Activated T-cell treated with anti-CD3 and anti-CD28 coated beads for 1 hour (primary cell): ENCODE results near the gene SLC39A11.
"Not testable (repeated sequence)": the region's sequence is repeated elsewhere in the genome, so short reads cannot be mapped to it uniquely, and the experiment has no call there.

ENCODE experiments used
- DNase-seq: peaks from one replicate; pipeline ENCODE4 v3.0.0-alpha.2; 2020; ENCODE audit warnings: low read depth

The SLC39A11 gene

DNA sequence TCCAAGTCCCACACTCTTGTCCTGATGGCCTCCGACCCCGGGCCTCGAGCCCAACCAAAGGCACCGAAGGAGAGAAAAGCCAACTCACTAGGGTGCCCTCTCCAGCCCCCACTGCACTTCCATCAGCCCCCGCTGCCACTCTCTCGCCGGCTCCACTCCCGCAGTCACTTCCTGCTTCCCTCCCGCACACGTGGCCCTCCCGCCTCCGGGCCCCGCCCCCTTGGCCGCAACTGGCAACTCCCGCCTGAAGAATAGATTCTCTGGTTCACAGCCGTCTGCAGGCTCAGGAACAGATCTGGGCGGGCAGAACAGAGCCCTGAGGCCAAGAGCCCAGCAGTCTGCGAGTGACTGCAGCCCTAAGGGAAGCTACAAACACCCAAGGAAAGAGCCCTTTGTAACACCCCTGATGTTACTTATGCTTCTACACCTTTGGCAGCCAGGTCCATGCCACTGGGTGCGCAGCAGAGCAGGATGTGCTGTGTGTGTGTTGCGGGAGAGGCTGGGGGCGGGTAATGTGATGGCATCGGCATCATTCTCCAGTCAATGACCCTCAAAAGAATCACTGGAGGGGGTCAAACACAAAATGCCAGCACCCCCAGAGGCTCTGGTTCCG, at the start of gene SLC39A11:
Gene SLC39A11, minus strand, starts transcription at position 166 of the 613 bp plus-strand sequence. CDS start 3,924 bp downstream, outside the sequence.
- peak; percentile 83 for DNase-seq

DNA sequence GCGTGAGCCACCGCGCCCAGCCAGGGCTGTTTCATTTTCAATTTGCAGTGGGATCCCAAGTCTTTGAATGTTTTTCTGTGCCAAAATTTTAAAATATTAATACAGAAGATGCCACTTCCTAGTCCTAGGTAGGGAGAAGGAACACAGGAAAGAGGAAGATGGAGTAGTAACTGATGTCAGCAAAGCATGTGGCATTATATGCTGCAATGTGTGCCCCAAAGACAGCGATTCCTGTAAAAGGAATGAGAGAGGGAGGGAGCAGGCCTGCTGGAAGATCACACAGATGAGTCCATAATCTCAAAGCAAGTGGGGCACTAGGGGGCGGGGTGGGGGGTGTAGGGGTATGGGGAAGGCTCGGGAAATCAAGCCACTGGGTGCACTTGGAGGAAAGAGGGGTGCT, 48.9 kb upstream of the SLC39A11 start:
- no peak for DNase-seq

DNA sequence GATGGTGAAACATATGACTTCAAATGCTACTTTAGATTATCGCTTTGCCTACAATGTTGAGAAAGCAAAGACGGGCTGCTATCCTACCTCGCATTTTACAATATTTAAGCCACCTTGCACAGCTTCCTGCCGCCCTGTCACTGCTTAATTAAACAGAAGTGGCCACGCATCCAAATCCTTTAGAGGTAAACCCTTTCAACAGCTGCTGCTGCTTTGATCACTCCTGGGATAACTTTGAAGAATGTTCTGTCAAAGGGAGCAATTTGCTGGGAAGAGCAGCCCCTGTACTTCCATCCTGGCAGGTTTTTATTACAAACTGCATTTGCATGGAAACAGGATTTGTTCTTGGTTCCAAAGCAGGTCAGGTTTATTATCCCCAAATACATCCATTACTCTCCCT, 48.1 kb upstream of the SLC39A11 start:
- DNase-seq, result no peak

DNA sequence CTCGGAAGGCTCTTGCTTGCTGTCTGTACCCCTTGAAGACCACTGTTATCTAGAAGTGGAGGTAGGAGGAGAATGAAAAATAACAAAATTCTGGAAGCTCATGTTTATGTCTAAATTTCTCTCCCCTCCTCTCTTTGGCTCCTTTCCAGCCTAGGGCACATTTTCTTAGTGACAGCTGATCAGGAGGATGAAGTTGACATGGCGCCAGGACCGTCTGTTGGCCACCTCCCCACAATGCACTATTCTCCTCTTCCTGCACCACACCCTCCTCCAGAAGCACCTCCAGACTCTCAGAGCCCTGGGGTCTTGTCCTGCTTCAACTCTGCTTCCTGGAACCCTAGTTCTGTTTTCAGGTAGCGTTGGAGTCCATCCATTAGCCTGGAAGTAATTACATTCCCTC, 46.8 kb upstream of the SLC39A11 start:
- no peak for DNase-seq

DNA sequence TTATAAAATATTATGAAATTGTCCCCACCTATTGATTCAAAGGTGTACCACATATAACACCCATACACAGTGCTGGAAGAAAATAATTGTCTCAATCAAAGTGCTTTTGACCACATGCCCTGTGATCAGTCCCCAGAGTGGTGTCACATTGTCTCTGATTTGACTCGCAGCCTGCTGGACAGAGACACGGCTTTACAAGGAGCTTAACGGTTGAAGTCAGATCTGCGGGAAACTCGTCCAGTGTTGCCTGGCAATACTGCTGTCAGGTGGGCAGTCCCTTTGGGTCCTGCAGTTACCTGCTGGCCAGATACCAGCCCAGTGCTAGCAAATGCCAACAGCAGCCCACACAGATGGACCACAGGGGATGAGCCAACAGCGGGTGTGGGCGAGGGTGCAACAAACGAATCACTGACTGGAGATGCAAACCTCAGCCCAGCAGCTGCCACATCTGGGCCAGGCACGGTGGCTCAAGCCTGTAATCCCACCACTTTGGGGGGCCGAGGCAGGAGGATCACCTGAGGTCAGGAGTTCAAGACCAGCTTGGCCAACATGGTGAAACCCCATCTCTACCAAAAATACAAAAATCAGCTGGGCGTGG, 46.2 kb upstream of the SLC39A11 start:
- DNase-seq, result no peak

DNA sequence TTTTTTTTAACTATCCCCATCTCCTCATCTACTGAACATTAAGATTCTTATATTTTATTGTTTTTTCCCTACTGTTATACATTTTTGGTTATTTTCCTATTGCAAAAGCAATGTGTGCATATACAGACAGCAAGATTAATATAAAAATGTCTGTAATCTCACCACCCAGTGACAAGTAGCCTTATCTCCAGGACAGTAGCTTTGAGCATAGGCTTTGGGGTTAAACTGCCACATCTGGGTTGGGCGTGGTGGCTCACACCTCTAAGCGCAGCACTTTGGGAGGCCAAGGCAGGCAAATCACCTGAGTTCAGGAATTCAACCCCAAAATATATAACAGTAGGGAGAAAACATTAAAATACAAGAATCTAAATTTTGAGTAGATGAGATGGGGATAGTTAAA, 44.9 kb upstream of the SLC39A11 start:
- DNase-seq, result no peak

DNA sequence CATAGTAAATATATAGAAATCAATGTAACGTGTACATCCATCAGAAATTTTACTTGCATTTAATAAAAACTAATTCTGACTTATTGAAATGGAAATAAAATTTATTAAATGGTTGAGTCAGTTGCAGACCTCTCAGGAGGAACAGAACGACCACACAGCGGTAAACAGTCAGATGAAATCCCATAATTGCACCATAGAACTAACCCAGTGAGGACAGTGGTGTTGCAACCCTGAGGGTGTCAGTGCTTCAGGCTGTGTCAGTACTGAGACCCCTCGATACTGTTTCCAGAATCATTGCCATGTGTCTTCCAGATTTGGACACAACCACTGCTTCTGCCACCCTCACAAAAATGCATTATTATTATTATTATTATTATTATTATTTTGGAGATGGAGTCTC, 43.3 kb upstream of the SLC39A11 start:
- DNase-seq, result no peak

GRCh38 chr17:73133911-73134649, 41.6 kb upstream of the SLC39A11 start:
- no peak for DNase-seq

DNA sequence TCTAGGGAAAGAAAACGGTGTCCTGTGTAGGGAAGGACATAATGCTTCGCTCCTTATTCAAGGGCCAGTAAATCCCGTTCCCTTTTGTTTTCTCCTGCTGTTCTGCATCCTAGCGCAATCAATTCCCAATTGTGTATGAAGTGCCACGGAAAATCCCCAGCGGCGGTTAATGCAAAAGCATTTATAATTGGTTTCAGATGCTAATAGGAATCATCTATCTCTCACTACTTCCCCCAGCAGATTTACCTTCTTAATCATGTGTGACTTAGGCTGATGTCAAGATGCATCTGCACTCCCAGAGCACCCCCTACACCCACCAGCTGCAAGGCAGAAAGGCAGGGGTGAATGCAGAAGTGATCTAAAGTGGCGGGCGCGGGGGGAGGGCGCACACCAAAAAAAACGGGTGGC, 39.6 kb upstream of the SLC39A11 start:
- no peak for DNase-seq

DNA sequence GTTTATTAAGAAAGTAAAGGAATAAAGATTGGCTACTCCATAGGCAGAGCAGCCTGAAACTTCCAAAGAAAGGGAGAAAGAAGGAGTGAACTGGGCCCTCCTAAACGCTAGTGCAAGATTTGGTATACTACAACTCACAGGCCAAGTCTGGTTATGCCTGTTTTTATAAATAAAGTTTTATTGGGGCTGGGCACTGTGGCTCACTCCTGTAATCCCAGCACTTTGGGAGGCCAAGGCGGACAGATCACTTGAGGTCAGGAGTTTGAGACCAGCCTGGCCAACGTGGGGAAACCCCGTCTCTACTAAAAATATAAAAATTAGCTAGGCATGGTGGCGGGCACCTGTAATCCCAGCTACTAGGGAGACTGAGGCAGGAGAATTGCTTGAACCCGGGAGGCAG, 39.0 kb upstream of the SLC39A11 start:
- not testable (repeated sequence) for DNase-seq

GRCh38 chr17:73130977-73131376, 38.5 kb upstream of the SLC39A11 start:
- DNase-seq, result no peak

- DNase-seq, result no peak
Observed at GRCh38 chr17:73128496-73128895, 36.0 kb upstream of the SLC39A11 start.

DNA sequence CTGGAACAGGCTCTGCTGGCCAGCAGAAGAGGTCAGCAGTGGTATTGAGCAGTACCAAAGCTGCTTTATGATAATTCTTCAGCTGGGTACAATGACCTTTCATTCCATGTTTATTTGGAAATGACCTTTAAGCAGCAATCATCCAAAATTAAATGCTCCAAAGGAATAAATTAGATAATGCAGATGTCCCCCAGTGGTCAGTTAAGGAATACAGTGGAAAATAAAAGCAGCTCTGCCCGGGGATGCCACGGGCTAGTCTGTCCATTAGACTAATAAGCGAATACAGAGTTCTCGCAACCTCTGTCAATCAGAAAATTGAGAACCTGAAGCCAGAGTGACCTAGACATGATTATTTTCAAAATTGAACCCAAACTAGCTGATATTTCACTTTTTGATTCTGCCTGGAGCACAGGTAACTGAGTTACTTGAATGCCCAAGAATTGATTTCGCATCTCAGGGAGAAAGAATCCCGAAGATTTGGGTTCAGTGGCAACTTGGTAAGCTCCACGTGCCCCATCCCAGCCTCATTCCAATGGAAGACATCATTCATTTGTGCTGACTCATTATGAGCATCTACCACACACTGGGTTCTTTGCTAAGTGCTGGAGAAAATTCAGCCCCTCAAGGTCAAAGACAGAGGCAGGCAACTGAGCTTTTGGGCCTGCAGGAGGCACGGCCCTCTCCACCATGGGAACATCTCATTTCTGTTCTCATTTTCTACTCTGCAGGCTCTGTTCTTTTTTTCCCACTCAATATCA, 34.4 kb upstream of the SLC39A11 start:
- DNase-seq, result no peak

GRCh38 chr17:73123606-73124320, 31.3 kb upstream of the SLC39A11 start:
- no peak for DNase-seq

DNA sequence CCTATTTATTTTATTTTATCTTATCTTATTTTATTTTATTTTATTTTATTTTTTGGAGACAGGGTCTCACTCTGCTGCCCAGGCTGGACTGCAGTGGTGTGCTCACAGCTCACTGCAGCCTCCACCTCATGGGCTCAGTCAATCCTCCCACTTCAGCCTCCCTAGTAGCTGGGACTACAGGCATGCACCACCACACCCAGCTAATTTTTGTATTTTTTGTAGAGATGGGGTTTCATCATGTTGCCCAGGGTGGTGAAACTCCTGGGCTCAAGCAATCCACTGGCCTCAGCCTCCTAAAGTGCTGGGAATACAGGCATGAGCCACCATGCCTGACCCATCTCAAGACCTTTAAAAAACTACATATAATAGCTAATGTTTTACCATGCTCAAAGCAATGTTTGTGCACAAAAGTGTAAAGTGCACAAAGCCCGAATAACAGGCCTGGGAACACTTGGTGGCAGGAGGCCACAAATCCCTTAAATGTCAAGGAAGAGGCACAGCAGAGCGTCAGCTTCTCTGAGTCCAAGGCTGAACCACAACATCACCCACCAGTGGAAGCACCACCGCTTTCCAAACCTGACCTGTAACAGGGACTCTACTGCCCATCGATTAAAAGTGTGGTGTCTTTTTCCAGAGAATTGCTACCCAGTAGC, 30.6 kb upstream of the SLC39A11 start:
- DNase-seq, result no peak

- DNase-seq, result no peak
Observed at GRCh38 chr17:73121506-73121905, 29.0 kb upstream of the SLC39A11 start.

DNA sequence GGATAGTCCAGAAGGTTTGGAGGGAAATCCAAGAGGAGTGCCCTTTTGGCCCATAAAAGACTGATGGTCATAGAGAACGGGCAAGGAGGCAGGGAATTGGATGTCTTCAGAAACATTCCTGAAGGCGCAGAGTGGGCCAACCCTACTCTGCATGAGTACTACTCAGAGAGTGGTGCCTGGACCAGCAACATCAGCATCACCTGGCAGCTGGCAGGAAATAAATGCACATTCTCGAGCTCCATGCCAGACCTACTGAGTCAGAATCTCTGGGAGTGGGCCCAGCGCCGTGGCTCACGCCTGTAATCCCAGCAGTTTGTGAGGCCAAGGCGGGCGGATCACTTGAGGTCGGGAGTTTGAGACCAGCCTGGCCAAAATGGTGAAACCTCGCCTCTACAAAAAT, 27.1 kb upstream of the SLC39A11 start:
- no peak for DNase-seq

GRCh38 chr17:73118951-73119391, 26.5 kb upstream of the SLC39A11 start:
- no peak for DNase-seq

GRCh38 chr17:73118139-73118538, 25.7 kb upstream of the SLC39A11 start:
- DNase-seq, result no peak

DNA sequence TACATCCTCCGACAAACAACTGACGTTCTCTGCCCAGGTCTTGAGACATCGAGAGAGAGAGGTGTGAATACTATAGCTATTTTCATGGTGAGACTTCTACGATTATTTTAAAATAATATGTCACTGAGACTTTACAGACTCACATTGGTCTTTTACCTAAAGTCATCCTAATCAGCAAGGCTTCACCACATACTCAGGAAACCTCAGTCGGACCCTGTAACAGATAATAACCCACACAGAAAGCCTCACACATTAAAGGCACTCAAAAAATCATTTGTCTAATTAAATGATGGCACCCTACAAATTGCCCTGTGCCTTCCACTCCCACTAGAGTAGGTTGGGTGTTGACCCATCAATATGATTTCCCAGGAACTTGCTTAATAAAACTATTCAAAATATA, 19.8 kb upstream of the SLC39A11 start:
- no peak for DNase-seq

DNA sequence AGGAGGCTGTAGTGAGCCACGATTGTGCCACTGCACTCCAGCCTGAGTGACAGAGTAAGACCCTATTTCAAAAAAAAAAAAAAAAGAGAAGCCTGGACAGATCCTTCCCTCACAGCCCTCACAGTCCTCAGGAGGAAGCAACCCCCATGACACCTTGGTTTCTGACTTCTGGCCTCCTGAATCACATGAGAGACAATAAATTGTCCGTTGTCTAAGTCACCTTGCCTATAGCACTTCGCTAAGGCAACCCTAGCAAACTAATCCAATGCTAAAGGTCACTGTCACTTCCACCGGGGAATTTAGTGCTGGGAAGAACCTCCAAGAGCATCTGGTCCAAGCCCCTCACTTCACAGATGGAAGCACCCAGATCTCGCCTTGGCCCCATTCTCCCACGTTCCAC, 18.9 kb upstream of the SLC39A11 start:
- no peak for DNase-seq
